ENCODE measurements around the gene DYNC1H1.

Gene DYNC1H1

DNA sequence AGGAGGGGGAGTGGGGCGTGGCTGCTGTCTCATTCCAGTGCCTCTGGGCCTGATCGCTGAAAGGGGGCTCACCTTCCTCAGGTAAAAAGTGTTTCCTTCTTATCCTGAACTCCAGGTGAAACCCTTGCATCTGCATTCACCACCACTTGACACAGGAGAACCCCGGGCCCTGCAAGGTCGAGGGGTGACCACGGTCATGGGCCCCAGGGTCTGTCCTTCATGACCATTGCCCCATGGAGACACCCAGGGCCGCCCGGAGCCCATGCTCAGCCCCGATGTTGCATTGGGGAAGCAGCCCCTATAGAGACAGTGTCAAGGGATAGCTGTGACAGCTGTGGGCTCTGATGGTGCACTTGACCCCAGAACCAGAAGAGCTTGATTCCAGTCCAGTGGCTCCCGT, 34.4 kb upstream of the DYNC1H1 start:
- Mint-ChIP-seq H3K4me1 (no peaks in the 10 kb centered on the region), H3K36me3 (peaks cover 20% of the 10 kb centered on the region), H3K9me3 (no peaks in the 10 kb centered on the region), H3K27ac (no peak overlapping the region), H3K4me3 (no peak overlapping the region), H3K27me3 (peaks cover 6% of the 10 kb centered on the region)
- no peak for DNase-seq
- CTCF ChIA-PET: no interaction called here

DNA sequence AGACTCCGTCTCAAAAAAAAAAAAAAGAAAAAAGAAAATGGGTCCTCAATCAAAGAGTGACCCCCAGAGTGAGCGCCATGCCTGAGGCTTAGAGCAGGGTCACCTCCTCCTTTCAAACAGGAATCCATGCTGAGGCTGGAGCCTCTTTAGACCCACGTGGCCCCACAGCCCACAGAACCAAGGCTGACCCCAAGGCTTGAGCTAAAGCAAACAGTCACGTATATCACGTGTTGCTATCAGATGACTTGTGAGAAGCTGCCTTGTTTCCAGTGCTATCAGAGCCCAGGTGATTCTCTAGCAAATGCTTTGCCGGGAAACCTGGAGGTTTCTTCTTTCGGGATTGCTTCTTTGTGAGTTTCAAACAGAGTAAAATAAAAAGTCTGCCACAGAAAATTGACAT, 31.7 kb upstream of the DYNC1H1 start:
- CTCF ChIA-PET: no interaction called here
- Mint-ChIP-seq H3K4me3 (no peak overlapping the region), H3K4me1 (no peaks in the 10 kb centered on the region), H3K36me3 (peaks cover 12% of the 10 kb centered on the region), H3K27ac (no peak overlapping the region), H3K27me3 (peaks cover 11% of the 10 kb centered on the region), H3K9me3 (no peaks in the 10 kb centered on the region)
- DNase-seq: no peak

DNA sequence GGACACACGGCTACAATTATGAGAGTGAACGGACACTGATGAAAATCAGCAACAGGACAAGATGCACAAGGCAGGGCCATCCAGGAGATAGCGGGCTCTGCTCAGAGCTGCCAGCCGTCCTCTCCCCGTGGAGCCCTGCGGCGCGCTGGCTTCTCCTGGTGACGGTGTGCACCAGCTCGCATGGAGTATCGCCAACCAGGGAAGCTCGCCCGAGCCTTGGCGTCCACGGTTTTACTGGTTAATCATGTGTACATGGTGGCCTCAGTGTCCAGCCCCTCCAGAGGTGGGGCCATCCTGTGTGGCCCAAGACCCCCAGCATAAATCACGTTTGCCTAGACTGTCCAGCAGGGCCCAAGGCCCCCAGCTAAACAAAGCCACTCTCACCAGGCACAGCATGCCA, 31.2 kb upstream of the DYNC1H1 start:
- Mint-ChIP-seq H3K4me1 (no peaks in the 10 kb centered on the region), H3K4me3 (no peak overlapping the region), H3K27ac (no peak overlapping the region), H3K36me3 (peaks cover 10% of the 10 kb centered on the region), H3K9me3 (no peaks in the 10 kb centered on the region), H3K27me3 (peaks cover 15% of the 10 kb centered on the region)
- CTCF ChIA-PET: interaction anchor here (0.8 kb wide), 1 partner anchor 15 kb away, joined by 3 read pairs; no protein-coding TSS in a partner anchor
- DNase-seq: no peak

DNA sequence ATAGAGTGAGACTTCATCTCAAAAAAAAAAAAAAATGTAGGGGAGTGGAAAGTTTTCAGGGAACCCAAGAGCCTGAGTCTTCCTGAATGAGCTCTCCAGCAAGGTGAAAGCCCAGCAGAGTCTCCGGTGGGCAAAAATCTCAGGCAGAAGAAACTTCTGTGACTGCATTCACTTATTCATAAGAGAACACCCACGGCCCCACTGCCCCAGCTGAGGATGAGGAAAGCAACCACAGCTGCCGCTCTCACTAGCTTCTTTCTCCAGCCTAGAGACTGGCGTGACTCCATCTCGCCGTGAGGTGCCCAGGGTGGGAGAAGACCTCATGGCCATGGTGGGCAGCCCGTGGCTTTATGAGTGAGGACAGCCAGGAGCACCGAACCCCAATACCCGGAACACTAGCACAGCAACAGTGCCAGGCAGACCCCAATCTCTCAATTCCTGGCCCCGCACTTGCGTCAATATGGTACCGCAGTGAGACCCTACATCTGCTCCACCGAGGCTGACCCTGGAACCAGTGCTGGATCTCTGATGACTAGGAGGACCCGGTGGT, 29.7 kb upstream of the DYNC1H1 start:
- H3K4me3 Mint-ChIP-seq: no peak overlapping the region
- H3K4me1 Mint-ChIP-seq: peaks cover 7% of the 10 kb centered on the region
- CTCF ChIA-PET: no interaction called here
- H3K27ac Mint-ChIP-seq: no peak overlapping the region
- peaks cover 28% of the 10 kb centered on the region for H3K27me3 Mint-ChIP-seq
- H3K36me3 Mint-ChIP-seq: no peaks in the 10 kb centered on the region
- no peaks in the 10 kb centered on the region for H3K9me3 Mint-ChIP-seq
- DNase-seq: no peak

DNA sequence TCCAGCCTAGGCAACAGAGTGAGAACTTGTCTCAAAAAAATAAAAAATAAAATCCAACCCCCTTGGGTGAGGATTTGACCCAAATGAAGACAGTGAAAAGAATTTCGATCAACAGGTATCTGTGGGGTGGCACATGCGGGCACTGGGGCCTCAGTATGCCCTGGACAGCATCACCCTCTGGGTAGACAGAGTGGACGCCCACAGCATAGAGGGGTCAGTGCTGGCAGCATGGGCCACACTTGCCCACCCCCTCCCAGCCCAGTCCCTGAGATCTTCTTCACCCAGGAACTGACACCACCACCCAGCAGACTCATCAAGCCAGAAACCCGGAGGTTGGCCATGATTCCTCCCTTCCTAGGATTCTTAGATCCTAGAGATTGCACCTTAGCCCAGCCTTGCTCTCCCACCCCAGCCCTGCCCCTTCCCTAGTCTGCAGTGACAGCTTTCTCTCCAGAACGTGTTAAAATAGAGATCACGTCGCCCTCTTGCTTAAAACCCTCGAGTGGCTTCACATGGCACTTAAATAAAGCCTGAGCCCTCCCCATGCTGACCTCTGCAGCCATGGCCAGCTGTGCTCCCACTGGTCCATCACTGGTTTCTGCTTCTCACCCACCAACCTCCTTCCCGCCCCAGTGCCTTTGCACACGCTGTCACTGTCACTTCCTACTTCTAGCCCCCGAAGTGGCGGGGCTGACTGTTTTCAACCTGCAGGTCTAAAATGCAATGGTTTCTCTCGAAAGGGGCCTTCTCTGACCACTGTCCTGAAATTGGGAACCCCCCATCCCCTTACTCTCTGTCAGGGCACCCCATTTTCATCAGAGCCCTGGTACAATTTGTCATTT, 26.2 kb upstream of the DYNC1H1 start:
- Mint-ChIP-seq H3K27me3 (peaks cover 56% of the 10 kb centered on the region), H3K4me1 (peaks cover 7% of the 10 kb centered on the region), H3K27ac (no peak overlapping the region), H3K36me3 (no peaks in the 10 kb centered on the region), H3K9me3 (no peaks in the 10 kb centered on the region), H3K4me3 (no peak overlapping the region)
- no peak for DNase-seq
- CTCF ChIA-PET: no interaction called here

DNA sequence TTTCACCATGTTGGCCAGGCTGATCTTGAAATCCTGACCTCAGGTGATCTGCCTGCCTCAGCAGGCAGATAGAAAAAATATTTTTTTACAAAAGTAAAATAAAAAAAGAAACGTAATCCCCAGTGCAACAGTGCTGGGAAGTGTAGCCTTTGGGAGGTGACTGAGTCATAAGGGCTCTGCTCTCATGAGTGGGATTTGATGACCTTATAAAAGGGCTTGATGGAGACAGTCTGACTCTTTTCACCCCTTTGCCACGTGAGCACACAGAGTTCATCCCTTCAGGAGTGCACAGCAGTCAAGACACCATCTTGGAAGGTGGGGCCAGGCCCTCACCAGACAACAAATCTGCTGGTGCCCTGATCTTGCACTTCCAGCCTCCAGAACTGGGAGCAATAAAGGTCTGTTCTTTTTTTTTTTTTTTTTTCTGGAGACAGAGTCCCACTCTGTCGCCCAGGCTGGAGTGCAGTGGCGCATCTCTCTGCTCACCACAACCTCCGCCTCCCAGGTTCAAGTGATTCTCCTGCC, 24.7 kb upstream of the DYNC1H1 start:
- Mint-ChIP-seq H3K4me3 (no peak overlapping the region), H3K27me3 (peaks cover 67% of the 10 kb centered on the region), H3K9me3 (no peaks in the 10 kb centered on the region), H3K27ac (no peak overlapping the region), H3K4me1 (peaks cover 7% of the 10 kb centered on the region), H3K36me3 (no peaks in the 10 kb centered on the region)
- CTCF ChIA-PET: no interaction called here
- no peak for DNase-seq

DNA sequence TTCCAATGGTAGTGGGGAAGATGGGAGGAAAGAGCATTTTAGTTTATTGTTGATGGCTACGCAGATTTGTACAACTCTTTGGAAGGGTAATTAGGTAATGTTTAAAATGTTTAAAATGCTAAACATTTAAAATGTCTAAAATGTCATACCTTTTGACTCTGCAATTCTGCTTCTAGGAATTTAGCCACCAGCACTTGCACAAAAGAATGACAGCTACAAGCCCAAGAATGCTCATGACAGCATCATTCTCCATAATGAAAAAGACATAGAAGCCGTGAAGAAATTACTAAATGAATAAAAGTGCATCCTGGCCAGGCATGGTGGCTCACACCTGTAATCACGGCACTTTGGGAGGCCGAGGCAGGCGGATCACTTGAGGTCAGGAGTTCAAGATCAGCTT, 19.9 kb upstream of the DYNC1H1 start:
- Mint-ChIP-seq H3K36me3 (no peaks in the 10 kb centered on the region), H3K9me3 (no peaks in the 10 kb centered on the region), H3K4me3 (no peak overlapping the region), H3K4me1 (peaks cover 25% of the 10 kb centered on the region), H3K27me3 (peaks cover 68% of the 10 kb centered on the region), H3K27ac (no peak overlapping the region)
- DNase-seq: no peak
- CTCF ChIA-PET: interaction anchor here (0.6 kb wide), 2 partner anchors 33 to 82 kb away, joined by 3 read pairs; no protein-coding TSS in a partner anchor

DNA sequence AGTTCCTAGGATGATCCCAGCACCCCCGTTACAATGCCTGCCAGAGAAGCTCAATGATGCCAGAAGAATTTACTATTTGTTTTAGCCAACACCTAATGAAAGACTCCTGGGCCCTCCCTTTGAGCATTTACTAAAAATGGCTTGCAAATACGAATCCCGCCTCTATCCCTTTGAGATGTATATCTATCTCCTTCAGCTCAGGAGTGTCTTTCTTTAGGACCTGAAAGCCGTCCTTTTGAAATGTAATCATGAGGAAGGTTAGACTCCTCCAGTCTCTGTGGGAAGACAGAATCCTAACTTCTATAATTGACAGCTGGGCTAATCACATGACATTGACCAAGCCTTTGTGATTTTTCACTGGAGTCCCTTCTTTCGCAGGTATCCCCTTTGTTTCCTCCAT, 19.2 kb upstream of the DYNC1H1 start:
- DNase-seq: no peak
- Mint-ChIP-seq H3K36me3 (no peaks in the 10 kb centered on the region), H3K27me3 (peaks cover 62% of the 10 kb centered on the region), H3K9me3 (no peaks in the 10 kb centered on the region), H3K27ac (no peak overlapping the region), H3K4me1 (peaks cover 25% of the 10 kb centered on the region), H3K4me3 (no peak overlapping the region)
- CTCF ChIA-PET: no interaction called here

DNA sequence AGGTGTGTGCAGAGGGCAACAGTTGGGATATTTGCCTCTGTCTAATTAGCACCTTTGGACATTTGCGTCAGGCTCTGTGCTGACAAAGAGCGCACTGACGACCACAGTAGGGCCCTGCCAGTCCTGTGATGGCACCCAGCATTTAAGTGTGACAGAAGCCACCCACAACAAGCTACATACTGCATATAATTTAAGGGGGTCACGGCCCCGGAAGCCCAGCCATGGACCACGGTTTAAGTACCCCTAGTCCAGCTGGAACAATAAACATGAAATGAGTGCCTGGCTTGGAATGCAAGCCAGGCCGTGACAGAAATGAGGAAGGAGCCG, 16.8 kb upstream of the DYNC1H1 start:
- no peak for DNase-seq
- Mint-ChIP-seq H3K27ac (peak overlapping the region; percentile 95), H3K36me3 (no peaks in the 10 kb centered on the region), H3K4me3 (peak overlapping the region; percentile 96), H3K4me1 (peaks cover 29% of the 10 kb centered on the region), H3K9me3 (no peaks in the 10 kb centered on the region), H3K27me3 (peaks cover 45% of the 10 kb centered on the region)
- CTCF ChIA-PET: interaction anchor here (0.7 to 2.0 kb wide), 4 partner anchors 14 to 240 kb away, joined by 3 to 6 read pairs (median 4); no protein-coding TSS in a partner anchor

DNA sequence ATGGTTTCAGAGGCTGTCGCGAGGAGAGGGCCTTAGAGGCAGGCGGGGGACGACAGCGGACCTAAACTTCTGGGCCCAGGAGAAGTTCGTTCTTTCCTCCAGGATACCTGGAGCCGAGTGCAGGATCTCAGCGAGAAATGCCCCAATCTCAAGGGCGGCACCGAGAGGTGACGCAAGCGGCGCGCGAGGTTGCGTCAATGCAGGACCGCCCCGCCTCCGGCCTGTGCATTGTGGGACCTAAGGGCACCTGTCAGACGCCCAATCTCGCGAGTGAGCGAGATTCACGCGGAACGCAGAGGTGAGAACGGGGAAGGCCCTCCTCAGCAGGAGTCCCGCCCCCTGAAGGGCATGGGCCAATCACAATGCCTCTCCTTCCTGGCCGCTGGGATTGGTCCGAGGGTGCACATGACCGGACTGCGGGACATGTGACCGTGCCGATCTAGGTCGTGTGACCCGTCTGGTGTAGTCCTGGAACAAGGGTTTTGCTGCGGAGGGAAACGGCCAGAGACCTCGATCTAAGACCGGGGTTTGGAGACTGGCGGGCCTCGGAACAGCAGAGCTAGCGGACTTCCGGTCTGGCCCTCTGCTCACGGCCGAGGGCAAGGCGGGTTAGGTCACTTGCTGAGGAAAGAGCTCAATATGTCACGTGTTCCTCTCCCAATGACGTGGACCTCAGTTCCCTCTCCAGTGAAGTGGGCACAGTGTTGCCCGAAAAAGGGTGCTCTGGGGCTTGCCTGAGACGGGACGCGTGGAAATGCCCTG, 16.3 kb upstream of the DYNC1H1 start:
- Mint-ChIP-seq H3K4me3 (peak overlapping the region; percentile 96), H3K27ac (peak overlapping the region; percentile 95), H3K9me3 (no peaks in the 10 kb centered on the region), H3K4me1 (peaks cover 29% of the 10 kb centered on the region), H3K27me3 (peaks cover 39% of the 10 kb centered on the region), H3K36me3 (no peaks in the 10 kb centered on the region)
- peak; percentile 100 for DNase-seq
- CTCF ChIA-PET: interaction anchor here (0.7 to 2.0 kb wide), 7 partner anchors 10 to 241 kb away, joined by 3 to 6 read pairs (median 4); no protein-coding TSS in a partner anchor

DNA sequence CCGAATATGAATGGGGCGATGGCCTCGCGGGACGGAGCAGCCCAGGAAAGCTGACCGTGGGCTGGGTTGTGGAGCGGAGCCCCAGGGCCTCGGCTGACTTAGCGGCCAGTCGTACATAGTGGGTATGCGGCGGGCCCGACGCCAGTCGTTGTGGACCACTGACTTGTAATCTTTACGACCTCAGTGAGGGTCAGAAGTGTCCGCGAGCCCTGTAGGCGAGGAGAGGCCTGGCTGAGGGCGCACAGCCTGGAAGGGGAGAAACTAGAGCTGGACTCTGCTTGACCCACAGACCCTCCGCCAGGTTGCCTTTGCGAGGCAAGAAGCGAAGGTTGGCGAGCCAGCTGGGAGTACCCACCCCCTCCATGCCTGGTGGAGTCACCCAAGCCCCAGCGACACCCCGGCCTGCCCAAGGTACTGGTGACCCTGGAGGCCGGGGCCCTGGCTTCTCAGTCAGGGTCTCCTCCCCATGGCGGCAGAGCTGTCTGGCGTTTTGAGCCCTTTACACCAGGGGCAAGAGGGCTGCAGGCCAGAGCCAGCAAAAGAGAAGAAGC, 15.6 kb upstream of the DYNC1H1 start:
- Mint-ChIP-seq H3K27me3 (peaks cover 33% of the 10 kb centered on the region), H3K36me3 (no peaks in the 10 kb centered on the region), H3K27ac (peak overlapping the region; percentile 95), H3K4me1 (peaks cover 29% of the 10 kb centered on the region), H3K4me3 (peak overlapping the region; percentile 96), H3K9me3 (no peaks in the 10 kb centered on the region)
- DNase-seq: peak; percentile 39
- CTCF ChIA-PET: interaction anchor here (1.0 to 2.0 kb wide), 6 partner anchors 9 to 241 kb away, joined by 3 to 6 read pairs (median 4); no protein-coding TSS in a partner anchor

DNA sequence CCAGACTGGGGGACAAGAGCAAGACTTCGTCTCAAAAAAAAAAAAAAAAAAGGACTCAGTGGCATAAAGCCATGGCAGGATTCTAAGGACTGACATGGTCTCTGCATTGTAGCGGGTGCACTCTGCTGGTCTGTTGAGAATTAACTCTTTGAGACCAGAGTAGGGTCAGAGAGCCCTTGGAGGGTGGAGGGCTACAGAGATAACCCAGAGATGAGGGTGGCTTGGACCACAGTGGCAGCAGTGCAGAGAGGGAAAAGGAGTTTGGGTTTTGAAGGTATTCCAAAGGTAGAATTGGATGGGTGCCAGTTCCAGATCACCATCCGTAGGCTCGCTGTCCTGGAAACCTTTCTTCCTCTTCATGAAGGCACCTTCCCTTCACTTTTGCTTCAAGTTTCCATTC, 14.3 kb upstream of the DYNC1H1 start:
- DNase-seq: no peak
- CTCF ChIA-PET: interaction anchor here (3.7 kb wide), 1 partner anchor 11 kb away, joined by 14 read pairs; no protein-coding TSS in a partner anchor
- peak overlapping the region; percentile 96 for H3K4me3 Mint-ChIP-seq
- no peaks in the 10 kb centered on the region for H3K9me3 Mint-ChIP-seq
- no peak overlapping the region for H3K27ac Mint-ChIP-seq
- H3K36me3 Mint-ChIP-seq: no peaks in the 10 kb centered on the region
- peaks cover 21% of the 10 kb centered on the region for H3K27me3 Mint-ChIP-seq
- peaks cover 26% of the 10 kb centered on the region for H3K4me1 Mint-ChIP-seq

DNA sequence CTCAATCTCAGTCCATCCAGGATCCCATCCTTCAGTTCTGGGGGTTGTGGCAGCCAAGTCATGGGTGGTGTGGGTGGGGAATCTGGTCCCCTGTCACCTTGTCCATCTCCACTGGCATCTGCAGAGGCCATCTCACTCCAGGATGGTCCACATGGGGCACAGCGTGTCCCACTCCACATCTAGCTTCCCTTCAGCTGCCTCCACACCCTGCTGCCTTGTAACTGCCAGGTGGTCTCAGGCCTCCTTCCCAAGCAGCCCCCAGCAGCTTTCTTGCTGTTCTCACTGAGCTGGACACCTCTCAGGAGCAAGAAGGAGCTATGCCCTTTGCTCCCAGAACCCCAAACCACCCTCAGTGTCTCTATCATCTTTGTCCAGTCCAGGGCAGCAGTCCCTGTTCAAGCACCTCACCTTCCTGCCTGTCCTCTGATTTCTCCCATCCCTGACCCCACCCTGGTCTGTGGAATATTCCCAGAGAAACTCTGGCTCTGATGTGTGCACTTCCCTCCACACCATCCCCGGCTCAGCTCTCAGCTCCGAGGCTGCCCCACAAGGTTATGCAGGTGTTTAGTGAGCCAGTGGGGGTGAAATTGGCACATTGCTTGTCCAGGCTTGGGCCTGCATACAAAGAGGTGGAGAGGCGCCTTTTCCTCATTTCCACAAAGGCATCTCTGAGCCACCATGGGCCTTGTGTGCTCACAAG, 13.7 kb upstream of the DYNC1H1 start:
- Mint-ChIP-seq H3K4me1 (peaks cover 23% of the 10 kb centered on the region), H3K4me3 (peak overlapping the region; percentile 37), H3K9me3 (no peaks in the 10 kb centered on the region), H3K36me3 (no peaks in the 10 kb centered on the region), H3K27ac (no peak overlapping the region), H3K27me3 (peaks cover 15% of the 10 kb centered on the region)
- CTCF ChIA-PET: interaction anchor here (1.1 to 3.7 kb wide), 3 partner anchors 10 to 180 kb away, joined by 5 to 14 read pairs (median 6); no protein-coding TSS in a partner anchor
- DNase-seq: no peak
